HG02884 (cell line): Measurements from ENCODE around the gene GLUL.

ENCODE experiments used
- ATAC-seq: cut with Tn5 transposase; IDR thresholded peaks from one replicate; pipeline ENCODE4 v1.9.1; 2021; ENCODE audit warnings: mild to moderate bottlenecking, moderate library complexity; ENCODE audit not compliant: unreplicated experiment

The GLUL gene

DNA sequence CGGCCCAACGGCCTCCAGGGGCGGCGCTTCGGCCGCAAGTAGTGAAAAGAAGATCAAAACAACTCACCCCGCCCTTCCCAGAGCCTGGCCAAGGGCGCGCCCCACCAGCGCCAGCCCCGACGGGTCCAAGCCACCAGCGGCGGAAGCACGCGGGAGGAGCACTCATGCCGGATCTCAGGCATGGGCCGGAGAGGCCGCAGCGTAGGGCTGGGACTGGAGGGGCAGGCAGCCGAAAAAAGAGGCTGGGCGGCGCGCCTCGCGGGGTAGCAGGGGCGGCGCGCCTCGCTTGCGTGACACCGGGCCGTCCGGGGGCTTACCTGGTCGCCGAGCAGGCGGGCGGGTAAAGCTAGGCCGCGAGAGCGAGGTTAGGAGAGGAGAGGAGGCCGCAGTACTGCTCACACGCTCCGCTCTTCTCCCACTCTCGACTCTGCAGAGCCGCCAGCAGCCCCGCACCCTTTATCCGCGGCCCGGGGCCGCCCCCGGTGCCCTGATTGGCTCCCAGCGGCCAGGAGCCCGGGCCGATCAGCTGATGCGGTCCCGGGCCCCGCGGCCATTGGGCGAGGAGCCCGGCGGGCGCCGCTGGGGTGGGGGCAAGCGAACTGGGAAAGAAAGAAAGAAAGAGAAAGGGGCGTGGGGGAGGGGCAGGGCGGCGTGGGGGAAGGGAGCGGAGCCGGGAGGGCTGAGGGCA is at the start of gene GLUL:
GLUL (minus strand) TSS at position 429 of the 688 bp plus-strand sequence. CDS start 3,053 bp downstream, outside the sequence.
- ATAC-seq: peak; percentile 68

DNA sequence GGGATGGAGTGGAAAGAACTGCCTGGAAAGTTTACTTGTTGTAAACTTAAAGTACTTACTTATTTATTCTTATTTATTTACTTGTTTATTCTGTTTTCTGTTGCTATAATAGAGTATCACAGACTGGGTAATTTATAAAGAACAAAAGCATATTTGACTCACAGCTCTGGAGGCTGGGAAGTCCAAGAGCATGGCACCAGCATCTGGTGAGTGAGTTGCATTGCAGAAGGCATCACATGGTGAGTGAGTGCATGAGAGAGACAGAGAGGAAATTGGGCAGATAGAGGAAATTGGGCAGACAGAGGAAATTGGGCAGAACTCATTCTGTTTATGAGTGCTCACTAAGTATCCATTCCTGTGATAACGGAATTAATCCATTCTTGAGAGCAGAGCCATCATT is 46.7 kb upstream of the GLUL start:
- ATAC-seq: no peak

DNA sequence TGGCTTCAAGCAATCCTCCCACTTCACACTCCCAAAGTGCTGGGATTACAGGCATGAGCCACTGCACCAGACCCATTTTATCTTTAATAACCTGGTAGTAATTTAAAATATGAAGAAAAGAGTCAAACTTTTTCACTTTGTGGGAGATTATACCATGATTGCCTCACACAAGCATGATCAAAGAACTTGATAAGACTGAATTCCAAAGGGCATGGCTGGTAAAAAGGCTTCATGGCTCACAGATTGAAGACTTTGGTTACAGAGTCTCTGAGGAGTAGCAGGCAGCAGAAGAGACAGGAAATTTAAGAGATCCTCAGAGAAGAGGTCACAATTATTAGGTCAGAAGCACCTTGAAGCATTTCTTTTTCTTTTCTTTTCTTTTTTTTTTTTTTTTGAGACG is 42.0 kb upstream of the GLUL start:
- no peak for ATAC-seq

DNA sequence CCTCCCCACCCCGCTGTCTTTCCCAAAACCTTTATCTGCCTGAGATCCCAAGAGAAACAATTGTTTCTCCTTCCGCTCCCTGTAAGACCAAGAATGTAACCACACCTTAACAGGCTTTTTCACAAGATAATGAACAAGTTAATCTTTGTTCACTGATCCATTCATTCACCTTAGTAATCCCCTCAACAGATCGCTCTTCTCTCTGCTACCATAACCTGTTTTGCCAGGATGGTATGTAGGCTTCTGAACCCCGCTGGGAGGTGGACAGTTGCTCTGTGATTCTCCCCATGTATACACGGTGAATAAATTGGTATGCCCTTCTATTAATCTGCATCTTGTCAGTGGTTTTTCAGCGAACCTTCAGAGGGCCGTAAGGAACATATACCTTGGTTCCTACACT is 39.7 kb upstream of the GLUL start:
- ATAC-seq: no peak

DNA sequence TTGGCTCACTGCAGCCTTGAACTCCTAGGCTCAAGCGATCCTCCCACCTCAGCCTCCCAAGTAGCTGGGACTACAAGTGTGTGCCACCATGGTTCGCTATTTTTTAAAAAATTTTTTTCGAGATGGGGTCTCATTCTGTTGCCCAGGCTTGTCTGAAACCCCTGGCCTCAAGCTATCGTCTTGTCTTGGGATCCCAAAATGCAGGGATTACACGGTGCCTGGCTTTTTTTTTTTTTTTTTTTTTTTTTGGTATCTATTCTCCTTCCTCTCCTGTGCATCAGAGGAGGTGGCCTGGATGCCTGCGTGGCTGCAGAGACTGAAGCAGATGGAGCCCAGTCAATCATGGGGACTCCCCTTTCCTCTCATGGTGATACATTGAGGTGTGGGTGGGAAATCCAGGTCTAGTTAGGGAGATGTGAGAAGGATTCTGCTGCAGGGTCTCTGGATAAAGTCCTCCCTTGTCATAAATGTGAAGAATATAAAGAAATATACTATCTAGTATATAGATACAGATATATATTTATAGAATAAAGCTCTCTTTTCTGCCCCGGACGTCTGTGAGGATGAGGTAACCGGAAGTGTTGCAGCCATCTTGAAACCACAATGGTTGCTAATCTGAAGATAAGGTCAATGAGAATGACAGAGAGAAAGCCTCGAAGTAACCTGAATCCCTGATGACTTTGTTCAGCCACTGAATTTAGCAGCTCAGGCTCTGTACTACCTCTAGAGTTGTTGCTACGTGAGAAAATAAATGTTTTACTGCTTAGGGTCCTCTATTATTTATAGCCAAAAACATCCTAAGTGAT is 38.9 kb upstream of the GLUL start:
- peak; percentile 38 for ATAC-seq

DNA sequence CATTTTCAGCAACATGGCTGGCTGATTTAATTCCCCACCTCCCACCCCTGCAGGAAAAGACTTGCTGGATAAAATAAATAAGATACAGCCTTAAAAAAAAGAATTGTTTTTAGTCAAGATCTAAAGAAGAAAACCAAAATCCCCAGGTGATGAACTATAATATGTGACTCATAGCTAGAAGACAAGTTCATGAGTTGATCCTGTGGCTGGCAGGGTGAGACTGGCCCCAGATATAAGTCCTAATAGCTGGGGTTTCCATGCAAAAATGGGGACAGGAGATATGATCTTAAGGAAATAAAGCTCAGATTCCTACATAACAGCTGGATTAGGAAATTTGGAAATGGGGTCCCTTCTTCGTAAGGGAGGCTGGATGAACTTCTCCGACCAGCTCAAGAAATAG is 36.5 kb upstream of the GLUL start:
- ATAC-seq: peak; percentile 31

DNA sequence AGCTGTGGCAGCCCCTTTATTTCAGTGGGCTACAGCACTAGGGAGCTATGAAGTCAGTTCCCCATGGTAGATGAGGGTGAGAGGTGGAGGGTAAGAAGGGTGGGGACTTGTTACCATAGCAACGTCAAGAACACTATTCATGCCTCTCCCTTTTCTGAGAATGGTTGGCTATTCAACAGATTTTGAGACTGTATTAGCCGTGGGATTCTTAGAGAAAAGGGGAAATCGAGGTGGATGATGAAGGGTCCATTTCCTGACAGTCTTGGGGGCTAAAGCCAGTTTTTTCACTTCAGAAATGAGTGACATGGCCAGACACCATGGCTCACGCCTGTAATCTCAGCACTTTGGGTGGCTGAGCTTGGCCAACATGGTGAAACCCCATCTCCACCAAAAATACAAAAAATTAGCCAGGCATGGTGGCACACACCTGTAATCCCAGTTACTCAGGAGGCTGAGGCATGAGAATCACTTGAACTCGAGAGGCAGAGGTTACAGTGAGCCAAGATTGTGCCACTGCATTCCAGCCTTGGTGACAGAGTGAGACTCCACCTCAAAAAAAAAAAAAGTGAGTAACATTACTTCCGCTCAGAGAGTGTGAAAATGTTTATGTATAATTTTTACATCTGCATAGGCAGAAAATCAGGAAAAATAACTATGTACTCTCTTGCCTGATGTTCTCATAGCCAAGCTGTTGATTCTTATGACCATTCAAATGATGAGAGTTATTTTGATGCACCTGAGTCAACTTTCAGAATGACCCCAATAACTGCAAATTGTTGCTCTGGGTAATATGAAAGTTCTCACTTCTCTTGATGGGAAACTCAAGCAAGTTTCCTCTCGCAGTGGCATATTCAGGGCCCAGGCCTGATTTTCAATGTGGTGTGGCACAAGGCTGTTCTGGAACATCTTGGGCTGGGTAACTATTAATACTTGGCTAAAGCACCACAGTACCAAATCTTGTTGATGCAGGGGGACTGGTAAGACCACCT is 35.1 kb upstream of the GLUL start:
- ATAC-seq: peak; percentile 57

DNA sequence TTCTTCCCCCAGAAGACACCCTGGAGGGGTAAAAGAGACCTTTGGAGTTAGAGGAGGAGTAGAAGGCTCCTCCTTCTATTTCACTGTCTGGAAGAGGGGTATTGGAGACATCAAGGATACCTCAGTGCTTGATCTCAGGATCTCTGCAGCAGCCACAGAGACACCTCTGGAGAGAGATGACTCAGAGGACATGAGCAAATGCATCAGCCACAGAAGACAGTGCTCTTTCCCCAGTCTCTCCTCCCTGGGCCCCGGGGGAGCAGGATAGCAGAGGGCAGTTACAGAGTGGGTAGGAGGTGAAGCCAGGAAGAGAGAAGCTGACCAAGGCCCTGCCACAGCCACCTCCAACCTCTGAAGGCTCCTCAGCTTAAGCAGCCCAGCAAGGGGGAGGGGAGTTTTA is 24.2 kb upstream of the GLUL start:
- ATAC-seq: no peak

DNA sequence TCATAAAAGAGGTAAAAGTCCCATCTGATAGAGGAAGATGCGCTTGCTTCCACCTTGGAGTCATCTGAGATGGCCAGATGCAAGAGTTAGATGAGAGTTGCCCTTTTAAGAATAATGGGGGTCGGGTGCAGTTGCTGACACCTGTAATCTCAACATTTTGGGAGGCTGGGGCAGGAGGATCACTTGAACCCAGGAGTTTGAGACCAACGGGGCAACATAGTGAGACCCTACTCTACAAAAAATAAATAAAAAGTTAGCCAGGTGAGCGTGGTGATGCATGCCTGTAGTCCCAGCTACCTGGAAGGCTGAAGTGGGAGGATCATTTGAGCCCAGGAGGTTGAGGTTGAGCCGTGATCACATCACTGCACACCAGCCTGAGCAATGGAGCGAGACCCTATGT is 22.4 kb upstream of the GLUL start:
- no peak for ATAC-seq

DNA sequence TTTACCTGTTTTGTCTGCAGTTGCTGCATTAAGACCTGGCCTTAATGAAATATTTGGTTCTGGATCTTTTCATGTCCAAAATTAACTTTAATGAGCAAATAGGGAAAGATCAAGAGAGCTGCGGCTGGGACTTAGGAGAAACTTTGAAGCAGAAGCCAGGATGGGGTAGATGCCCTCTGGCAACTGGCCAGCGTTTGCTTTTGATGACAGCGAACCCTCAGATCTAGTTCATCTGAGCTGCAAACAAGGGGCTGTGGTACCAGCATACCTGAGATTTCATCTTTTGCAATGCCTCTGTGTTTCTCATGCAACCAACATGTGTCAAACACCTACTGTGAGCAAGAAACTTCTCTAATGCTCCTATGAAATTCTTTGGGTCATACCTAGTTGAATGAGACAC is 21.9 kb upstream of the GLUL start:
- no peak for ATAC-seq

DNA sequence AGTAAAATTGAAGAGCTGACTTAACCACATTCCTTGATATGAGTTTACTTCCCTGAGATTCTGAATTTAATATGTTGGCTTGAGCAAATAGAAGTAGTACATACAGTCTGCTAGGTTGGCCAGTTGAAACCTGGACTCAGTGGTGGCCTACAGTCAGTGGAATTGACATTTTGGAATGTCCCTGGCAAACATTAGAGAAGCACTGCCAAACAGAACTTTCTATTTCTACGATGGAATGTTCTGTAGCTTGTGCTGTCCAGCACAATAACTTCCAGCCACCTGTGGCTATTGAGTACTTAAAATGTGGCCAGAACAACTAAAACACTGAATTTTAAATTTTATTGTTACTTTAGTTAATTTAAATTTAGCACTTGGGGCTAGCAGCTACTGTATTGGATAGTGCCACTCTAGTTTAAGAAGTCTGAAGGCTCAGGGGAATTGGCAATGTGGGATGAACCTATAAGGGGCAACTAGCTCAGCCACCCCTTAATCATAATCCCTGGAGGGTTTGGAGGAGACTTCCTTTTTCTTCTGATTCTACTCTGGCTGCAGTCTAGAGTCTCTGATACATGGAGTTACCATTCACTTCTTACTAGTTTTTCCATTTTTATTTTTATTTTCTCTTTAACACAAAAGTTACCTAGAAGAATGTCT is 19.2 kb upstream of the GLUL start:
- no peak for ATAC-seq

DNA sequence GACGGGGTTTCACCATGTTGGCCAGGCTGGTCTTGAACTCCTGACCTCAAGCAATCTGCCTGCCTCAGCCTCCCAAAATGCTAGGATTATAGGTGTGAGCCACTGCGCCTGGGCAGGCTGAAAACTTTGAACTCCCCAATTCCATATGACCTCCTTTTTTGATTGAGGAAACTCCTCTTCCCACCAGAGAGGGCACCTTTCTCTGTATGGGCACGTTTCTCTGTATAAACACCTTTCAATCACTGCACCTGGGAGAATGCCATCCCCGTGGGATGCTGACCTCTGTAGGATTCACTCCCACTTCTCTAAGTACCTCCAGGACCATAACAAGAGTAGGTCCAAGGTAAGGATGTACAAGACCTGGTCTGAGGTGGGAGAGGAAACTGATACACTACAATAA is 18.5 kb upstream of the GLUL start:
- ATAC-seq: no peak

DNA sequence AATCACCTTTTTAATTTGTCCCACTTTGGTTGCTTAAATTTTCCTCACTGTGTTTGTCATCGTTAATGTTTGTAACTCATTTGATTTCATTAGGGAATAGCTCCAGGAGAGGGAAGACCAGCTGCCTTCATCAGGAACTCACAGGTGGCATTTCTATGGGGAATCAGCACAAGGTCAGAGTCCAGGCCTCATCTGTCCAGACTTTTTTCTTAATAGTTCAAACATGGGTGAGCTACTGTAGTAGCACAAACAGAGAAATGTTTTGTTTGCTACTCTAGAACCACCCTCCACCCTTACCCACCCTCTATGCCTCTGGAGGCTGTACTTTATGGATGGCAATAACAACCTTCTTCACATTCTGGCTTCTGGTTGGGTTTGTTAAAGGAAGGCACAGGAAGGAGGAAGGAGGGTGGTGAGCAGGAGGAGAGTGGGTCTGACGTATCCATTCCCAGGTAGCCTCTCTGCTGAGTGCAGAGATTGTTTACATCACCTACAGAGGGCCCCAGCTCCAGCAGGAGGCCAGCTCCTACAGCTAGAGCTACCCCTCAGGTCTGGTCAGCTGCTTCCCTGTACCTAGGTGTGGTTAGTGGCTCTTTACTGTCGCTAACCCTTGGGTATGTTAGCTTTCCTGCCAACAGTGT is 17.0 kb upstream of the GLUL start:
- no peak for ATAC-seq

DNA sequence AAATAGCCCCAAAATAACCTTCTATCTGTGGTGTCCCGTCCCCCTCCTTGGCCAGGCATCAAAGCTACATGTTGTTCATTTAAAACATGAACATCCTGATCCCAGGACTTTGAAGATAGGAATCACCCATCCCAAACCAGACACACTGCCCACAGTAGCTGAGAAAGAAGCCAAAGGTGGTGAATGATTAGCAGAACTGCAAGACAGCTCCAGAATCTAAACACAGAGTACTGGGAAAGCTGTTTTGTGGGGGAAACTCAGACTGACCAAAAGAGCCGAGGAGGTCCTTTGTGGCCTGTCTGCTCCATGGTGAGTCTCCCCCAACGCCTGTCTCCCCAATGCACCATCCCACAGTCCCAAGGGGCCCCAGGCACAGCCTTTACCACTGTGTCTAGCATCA is 16.1 kb upstream of the GLUL start:
- no peak for ATAC-seq

DNA sequence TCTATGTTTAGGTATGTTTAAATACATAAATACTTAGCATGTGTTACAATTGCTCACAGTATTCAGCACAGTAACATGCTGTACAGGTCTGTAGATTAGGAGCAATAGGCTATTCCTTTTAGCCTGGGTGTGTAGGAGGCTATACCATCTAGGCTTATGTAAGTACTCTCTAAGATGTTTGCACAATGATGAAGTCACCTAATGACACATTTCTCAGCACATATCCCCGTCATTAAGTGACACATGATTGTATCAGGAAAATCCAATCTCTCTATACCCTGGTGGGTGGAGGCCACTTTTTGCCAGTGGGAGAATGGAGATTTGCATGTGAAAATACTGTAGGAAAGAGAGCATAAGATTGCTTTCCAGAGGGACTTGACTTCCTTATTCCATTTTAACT is 14.4 kb upstream of the GLUL start:
- no peak for ATAC-seq

DNA sequence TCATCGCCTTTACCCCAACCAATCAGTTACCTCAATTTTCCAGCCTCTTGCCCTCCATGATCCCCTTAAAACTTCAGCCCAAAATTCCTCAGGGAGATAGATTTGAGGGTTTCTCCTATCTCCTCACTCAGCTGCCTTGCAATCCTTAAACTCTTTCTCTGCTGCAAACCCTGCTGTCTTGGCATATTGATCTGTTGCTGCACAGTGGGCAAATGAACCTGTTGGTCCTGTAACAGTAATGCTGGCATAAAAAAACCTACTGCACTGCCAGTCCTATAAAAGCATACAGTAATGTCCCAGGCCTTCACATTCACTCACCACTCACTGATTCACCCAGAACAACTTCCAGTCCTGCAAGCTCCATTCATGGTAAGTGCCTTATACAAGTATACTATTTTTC is 14.0 kb upstream of the GLUL start:
- no peak for ATAC-seq

DNA sequence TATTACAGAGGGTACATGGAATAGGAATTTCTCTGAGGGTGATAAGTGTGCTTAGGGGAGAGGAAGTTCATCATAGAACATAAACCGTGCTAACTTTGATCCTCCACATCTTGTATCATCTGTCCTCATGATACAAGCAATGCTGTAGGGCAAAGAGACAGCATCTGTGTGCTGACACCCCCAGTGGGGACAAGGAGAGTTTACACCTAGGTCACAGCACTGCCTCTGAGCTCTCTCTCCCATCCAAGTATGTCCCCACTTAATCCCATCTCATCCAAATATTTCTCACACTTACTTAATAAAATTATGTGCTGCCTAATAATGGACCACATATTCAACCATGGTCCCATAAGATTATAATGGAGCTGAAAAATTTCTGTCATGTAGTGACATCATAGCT is 13.2 kb upstream of the GLUL start:
- no peak for ATAC-seq

DNA sequence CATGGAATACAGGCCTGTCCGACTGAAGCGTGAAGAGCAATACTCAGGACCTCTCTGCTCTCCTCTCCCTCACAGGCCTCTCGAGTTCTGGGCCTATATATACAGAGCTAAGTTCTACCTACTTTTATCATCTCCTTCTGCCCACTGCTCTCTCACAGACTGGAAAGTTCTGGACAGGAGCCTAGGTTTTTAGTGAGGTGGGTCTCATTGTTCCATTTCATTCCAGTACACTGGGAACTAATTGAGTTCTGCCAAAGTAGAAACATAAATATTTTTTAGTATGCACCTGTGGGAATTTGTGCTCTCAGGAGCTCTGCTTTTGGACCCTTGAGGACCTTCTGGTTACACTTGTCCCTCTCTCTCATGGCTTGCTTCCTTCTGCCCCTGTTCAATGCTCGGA is 9.0 kb upstream of the GLUL start, which contains the start of gene TEDDM1:
TEDDM1 (minus strand) TSS at position 101 of the 400 bp plus-strand sequence. CDS start 182 bp downstream, outside the sequence.
- no peak for ATAC-seq

DNA sequence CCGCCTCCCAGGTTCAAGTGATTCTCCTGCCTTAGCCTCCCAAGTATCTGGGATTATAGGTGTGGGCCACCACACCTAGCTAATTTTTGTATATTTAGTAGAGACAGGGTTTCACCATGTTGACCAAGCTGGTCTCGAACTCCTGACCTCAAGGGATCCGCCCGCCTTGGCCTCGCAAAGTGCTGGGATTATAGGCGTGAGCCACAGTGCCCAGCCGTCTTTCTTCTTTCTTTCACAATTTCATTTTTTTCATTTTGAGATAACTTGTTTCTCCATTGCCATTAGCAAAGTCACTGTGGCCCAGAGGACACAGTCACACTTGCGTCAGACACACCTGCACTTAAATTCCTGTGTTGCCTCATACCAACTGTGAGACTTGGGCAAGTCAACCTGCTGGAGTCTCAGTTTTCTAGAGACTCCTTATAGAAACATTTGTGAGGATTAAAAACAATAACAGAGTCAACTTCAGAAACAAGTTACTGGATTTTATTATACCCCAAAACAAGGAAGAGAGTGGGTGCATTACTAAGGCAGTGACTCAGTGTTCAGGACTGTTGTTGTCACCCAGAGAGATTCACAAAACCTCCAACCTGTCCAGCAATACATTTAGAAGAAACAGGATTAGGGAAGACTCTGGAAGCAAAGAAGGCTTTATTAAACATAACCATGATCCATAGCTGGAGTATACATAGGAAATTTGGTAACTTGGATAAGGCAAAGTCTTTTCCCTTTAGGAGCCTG is 6.2 kb upstream of the GLUL start:
- ATAC-seq: no peak
